ENCODE measurements around the gene ATOSB. TPM values are rescaled to one million over a fixed set of nuclear protein-coding genes. Genes with fewer than 3 reads are reported as not detected.

The ATOSB gene
- total RNA-seq, 1 experiment from 2014 or later, result 10.2 TPM

DNA sequence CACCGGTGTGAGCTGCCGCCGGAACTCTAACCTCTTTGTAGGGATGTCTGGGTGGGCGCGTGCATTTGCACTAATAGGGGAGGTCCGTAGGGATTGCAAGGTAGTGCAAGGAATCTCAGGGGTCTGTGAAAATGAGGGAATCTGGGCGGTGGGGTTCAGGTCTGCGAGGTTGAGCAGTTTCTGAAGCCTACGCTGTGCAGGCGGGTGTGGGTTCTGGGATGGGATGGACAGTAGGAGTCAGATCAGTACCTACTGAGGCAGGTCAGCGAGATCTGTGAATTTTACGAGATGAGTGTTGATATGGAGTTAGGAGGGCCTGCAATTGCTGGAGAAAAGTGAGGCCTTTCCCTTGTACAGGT, 856 bp upstream of the ATOSB start:
- H3K4me1 ChIP-seq (ENCODE audit: control insufficient read depth in 1 of 2, insufficient read depth in 2 of 2, low read length in 2 of 2), result peaks cover 35 to 55% of the 10 kb centered on the region in 2 experiments
- peak overlapping the region; percentile 58 to 68 for H3K4me3 ChIP-seq (replicated peaks in 1 of 2; ENCODE audit: low read depth in 1 of 2, low read length in 2 of 2)
- peak overlapping the region; percentile 91 for H2AFZ ChIP-seq (ENCODE audit: low read depth, low read length, poor library complexity, severe bottlenecking)
- DNase-seq (ENCODE audit: low read depth, low spot score), result no peak
- H3K9me3 ChIP-seq (ENCODE audit: control insufficient read depth in 1 of 2, insufficient read depth in 1 of 2, low read depth in 1 of 2, low read length in 2 of 2), result no peaks in the 10 kb centered on the region
- H3K4me2 ChIP-seq (ENCODE audit: low read length), result peak overlapping the region; percentile 98
- no peaks in the 10 kb centered on the region for H4K20me1 ChIP-seq (ENCODE audit: insufficient read depth)
- H3K27me3 ChIP-seq (ENCODE audit: insufficient read depth, low read length), result no peaks in the 10 kb centered on the region
- intact Hi-C loops (cut with micrococcal nuclease), result loop anchor here (1.0 to 10.0 kb wide), 6 partner anchors 46 to 538 kb away; partner anchors contain the start of genes CCDC107, RMRP, SIT1 and UNC13B
- ATAC-seq, result peak; percentile 3
- H3K36me3 ChIP-seq (ENCODE audit: control insufficient read depth in 1 of 2, insufficient read depth in 2 of 2, low read length in 2 of 2), result no peaks in the 10 kb centered on the region
- POLR2A ChIA-PET, result interaction anchor here (1.2 kb wide), 1 partner anchor 142 kb away, joined by 4 read pairs; no protein-coding TSS in a partner anchor
- CTCF ChIA-PET, result interaction anchor here (0.8 to 2.8 kb wide), 19 partner anchors 9 to 487 kb away, joined by 3 to 22 read pairs (median 5); partner anchors contain the start of genes FANCG, STOML2 and UNC13B
- H3K79me2 ChIP-seq (ENCODE audit: insufficient read depth, low read length), result no peaks in the 10 kb centered on the region
- H3K9me2 ChIP-seq (ENCODE audit: insufficient read depth), result no peaks in the 10 kb centered on the region
- no TSS peak for BruUV-seq (replicated peaks)
- RAD21 ChIA-PET (ENCODE audit: low non-redundant PET in 1 of 2, low total read pairs in 2 of 2, uncharacterized antibody in 2 of 2, unreplicated experiment in 2 of 2), result interaction anchor here (1.1 to 1.8 kb wide), 5 partner anchors 142 to 360 kb away, joined by 3 to 7 read pairs (median 4); no protein-coding TSS in a partner anchor
- peak overlapping the region; percentile 52 for H3K9ac ChIP-seq (ENCODE audit: low read length)
- peak overlapping the region; percentile 56; the same call in 1 of the 2 replicates for H3K27ac ChIP-seq (ENCODE audit: low read depth, low read length)
- TF ChIP-seq, protein P1, sequence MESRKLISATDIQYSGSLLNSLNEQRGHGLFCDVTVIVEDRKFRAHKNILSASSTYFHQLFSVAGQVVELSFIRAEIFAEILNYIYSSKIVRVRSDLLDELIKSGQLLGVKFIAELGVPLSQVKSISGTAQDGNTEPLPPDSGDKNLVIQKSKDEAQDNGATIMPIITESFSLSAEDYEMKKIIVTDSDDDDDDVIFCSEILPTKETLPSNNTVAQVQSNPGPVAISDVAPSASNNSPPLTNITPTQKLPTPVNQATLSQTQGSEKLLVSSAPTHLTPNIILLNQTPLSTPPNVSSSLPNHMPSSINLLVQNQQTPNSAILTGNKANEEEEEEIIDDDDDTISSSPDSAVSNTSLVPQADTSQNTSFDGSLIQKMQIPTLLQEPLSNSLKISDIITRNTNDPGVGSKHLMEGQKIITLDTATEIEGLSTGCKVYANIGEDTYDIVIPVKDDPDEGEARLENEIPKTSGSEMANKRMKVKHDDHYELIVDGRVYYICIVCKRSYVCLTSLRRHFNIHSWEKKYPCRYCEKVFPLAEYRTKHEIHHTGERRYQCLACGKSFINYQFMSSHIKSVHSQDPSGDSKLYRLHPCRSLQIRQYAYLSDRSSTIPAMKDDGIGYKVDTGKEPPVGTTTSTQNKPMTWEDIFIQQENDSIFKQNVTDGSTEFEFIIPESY (IDR thresholded peaks at IDR 0.05; ENCODE audit: extremely low read depth, insufficient replicate concordance, low read length), result no peak
- TF ChIP-seq SP1 (IDR thresholded peaks at IDR 0.05; ENCODE audit: low read depth) (no peak), EZH2 (IDR thresholded peaks at IDR 0.05) (no peak), CBX3 (IDR thresholded peaks at IDR 0.05; ENCODE audit: low read depth) (no peak), YY1 (IDR thresholded peaks at IDR 0.05; ENCODE audit: extremely low read depth, insufficient replicate concordance, low read depth, low read length) (no peak), ELF1 (IDR thresholded peaks at IDR 0.05; ENCODE audit: borderline replicate concordance, low read depth) (no peak), JUND (IDR thresholded peaks at IDR 0.05) (no peak), EZH2phosphoT487 (IDR thresholded peaks at IDR 0.05; ENCODE audit: borderline replicate concordance) (no peak), FOSL1 (IDR thresholded peaks at IDR 0.05; ENCODE audit: low read depth) (no peak), ZNF274 (IDR thresholded peaks at IDR 0.05; ENCODE audit: low read depth, low read length) (no peak)
- TF ChIP-seq, protein P2, sequence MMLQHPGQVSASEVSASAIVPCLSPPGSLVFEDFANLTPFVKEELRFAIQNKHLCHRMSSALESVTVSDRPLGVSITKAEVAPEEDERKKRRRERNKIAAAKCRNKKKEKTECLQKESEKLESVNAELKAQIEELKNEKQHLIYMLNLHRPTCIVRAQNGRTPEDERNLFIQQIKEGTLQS (IDR thresholded peaks at IDR 0.05), result no peak
- TF ChIP-seq, protein P3, sequence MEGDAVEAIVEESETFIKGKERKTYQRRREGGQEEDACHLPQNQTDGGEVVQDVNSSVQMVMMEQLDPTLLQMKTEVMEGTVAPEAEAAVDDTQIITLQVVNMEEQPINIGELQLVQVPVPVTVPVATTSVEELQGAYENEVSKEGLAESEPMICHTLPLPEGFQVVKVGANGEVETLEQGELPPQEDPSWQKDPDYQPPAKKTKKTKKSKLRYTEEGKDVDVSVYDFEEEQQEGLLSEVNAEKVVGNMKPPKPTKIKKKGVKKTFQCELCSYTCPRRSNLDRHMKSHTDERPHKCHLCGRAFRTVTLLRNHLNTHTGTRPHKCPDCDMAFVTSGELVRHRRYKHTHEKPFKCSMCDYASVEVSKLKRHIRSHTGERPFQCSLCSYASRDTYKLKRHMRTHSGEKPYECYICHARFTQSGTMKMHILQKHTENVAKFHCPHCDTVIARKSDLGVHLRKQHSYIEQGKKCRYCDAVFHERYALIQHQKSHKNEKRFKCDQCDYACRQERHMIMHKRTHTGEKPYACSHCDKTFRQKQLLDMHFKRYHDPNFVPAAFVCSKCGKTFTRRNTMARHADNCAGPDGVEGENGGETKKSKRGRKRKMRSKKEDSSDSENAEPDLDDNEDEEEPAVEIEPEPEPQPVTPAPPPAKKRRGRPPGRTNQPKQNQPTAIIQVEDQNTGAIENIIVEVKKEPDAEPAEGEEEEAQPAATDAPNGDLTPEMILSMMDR (IDR thresholded peaks at IDR 0.05 in 2 of 3, conservative IDR thresholded peaks at IDR 0.05 in 1 of 3; ENCODE audit: borderline replicate concordance in 1 of 3, insufficient read depth in 1 of 3, low read depth in 2 of 3, low read length in 2 of 3), result no peak
- TF ChIP-seq, protein P4, sequence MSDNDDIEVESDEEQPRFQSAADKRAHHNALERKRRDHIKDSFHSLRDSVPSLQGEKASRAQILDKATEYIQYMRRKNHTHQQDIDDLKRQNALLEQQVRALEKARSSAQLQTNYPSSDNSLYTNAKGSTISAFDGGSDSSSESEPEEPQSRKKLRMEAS (IDR thresholded peaks at IDR 0.05), result no peak

All from HCT116 (cell line).